Vagina (tissue), 2 donors: Measurements from ENCODE around the gene GATAD2A. TPM values are rescaled to one million over a fixed set of nuclear protein-coding genes. Genes with fewer than 3 reads are reported as not detected.

Source experiments
- DNase-seq, 2 donors: peaks; one replicate each; pipeline ENCODE4 v3.0.0-alpha.2; 2017; ENCODE audit errors: extremely low spot score in 2 of 2
- H3K27ac ChIP-seq: fragments of 200-600 bp; sonication (generic); one replicate; pipeline ENCODE4 v1.5.1; 2019
- H3K27me3 ChIP-seq: fragments of 200-600 bp; sonication (generic); one replicate; pipeline ENCODE4 v1.5.1; 2019
- H3K36me3 ChIP-seq, 2 donors: fragments of 200-600 bp; sonication (generic); one replicate each; pipeline ENCODE4 v1.5.1; 2017 to 2019
- H3K4me1 ChIP-seq: fragments of 200-600 bp; sonication (generic); one replicate; pipeline ENCODE4 v1.5.1; 2019
- H3K4me3 ChIP-seq, 2 donors: fragments of 200-600 bp; sonication (generic); 1 replicate in 1 of 2; 2 replicates in 1 of 2; pipeline ENCODE4 v1.5.1; 2016 to 2019
- H3K9me3 ChIP-seq: fragments of 200-600 bp; sonication (generic); one replicate; pipeline ENCODE4 v1.5.1; 2019
- POLR2A ChIP-seq, 2 donors: fragments of 450-650 bp; IDR thresholded peaks; one replicate each; pipeline ENCODE4 v1.6.1; 2017; ENCODE audit warnings: antibody characterized with exemption in 2 of 2, mild to moderate bottlenecking in 2 of 2, moderate library complexity in 2 of 2
- POLR2AphosphoS5 ChIP-seq, 2 donors: sonication (generic); formaldehyde crosslinking; IDR thresholded peaks; one replicate each; pipeline ENCODE4 v1.9.0; 2017; ENCODE audit warnings: antibody characterized with exemption in 2 of 2, mild to moderate bottlenecking in 2 of 2, low read depth in 1 of 2; ENCODE audit not compliant: insufficient read depth in 1 of 2
- intact Hi-C: fragments of 100-400 bp; cut with DNase I; formaldehyde crosslinking; loops from one replicate; pipeline ENCODE4 v1.15.1; 2023
- total RNA-seq: library from RNA; depleted of rRNA; stranded (reverse); fragments of >200 nt; gene quantifications from one replicate; pipeline ENCODE4 v1.2.3, GENCODE V29; 2016
- TF ChIP-seq, protein P1 (sequence below), 3 experiments: fragments of 450-650 bp in 2 of 3; fragments of 200-600 bp in 1 of 3; sonication (generic) in 1 of 3; IDR thresholded peaks; one replicate each; pipeline ENCODE4 v1.5.1; 2017 to 2019; ENCODE audit warnings: antibody characterized with exemption in 3 of 3, mild to moderate bottlenecking in 2 of 3, moderate library complexity in 2 of 3

The GATAD2A gene
- total RNA-seq, 1 donor from 2014 or later, result 49.6 TPM

DNA sequence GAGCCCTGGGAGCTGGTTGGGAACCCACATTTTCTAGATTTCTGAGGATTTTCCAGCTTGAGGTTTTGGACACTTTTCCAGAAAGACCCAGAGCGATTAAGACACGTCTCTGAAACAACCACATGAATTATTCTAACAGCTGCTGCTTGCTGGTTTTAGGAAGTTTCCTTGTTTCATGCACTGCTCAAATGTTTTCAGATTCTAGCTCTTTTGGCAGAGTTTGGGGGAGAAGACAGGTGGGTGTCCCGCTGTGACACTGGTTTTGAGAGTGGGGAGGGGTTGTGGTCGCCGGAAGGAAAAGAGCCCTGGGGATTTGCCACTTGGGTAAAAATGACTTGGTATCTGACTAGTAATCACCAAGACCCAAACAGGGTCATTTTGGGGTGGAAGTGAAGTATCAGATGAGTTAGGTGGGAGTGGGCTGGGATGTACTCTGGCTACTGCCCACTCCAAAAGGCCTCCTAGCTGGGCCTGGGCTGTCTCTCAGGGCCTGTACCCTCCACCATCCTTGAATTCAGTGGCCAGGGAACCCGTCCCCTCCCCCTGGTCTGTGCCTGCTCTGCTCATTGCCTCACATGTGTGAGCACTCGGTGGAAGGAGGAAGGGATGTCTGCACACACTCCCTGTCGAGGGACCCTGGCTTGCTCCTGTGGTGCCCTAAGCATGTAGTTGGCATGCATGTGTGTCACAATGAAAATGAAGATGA, 13.2 kb downstream of the GATAD2A start:
- no peak for DNase-seq
- Histone ChIP-seq H3K27ac (no peak overlapping the region), H3K27me3 (no peaks in the 10 kb centered on the region), H3K4me1 (peaks cover 60% of the 10 kb centered on the region), H3K4me3 (no peak overlapping the region), H3K9me3 (no peaks in the 10 kb centered on the region), H3K36me3 (no peaks in the 10 kb centered on the region)
- TF ChIP-seq POLR2A (IDR thresholded peaks at IDR 0.05) (no peak), POLR2AphosphoS5 (IDR thresholded peaks at IDR 0.05; ENCODE audit: insufficient read depth in 1 of 2, low read depth in 1 of 2) (no peak)
- intact Hi-C loops, result no loop called here

DNA sequence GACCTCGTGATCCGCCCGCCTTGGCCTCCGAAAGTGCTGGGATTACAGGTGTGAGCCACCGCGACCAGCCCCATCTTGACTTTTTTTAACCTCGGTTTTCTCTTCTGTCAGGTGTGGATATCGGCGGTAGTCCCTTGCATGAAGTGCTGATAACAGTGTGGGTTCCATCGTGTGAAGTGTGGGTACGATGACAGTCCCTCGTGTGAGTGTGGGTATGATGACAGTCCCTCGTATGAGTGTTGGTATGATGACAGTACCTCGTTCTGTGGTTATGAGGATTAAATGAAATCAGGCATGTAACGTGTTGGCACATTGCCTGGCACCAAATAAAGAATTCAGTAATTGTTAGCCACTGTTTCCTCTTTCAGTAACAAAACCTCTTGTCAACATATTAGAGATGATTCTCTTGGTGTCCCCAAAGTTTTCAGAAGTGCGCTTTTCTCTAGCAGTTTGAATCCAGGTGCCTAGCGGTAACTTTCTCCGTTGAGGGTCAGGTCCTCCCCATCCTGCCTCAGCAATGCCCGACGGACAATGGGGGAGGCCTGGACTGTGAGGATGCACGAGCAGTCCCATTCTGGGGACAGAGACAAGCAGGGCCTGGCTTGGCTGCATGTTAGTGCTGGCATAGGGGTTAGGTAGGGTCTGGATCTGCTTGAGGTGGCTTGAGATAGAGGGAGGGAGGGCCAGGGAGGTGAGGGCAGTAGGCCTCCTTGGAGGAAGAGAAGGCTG, 15.3 kb downstream of the GATAD2A start:
- Histone ChIP-seq H3K36me3 (no peaks in the 10 kb centered on the region), H3K4me3 (no peak overlapping the region), H3K4me1 (peaks cover 67% of the 10 kb centered on the region), H3K9me3 (no peaks in the 10 kb centered on the region), H3K27ac (no peak overlapping the region), H3K27me3 (no peaks in the 10 kb centered on the region)
- DNase-seq, result no peak
- intact Hi-C loops, result no loop called here
- TF ChIP-seq POLR2AphosphoS5 (IDR thresholded peaks at IDR 0.05; ENCODE audit: insufficient read depth in 1 of 2, low read depth in 1 of 2) (no peak), POLR2A (IDR thresholded peaks at IDR 0.05) (no peak)
- TF ChIP-seq, protein P1, sequence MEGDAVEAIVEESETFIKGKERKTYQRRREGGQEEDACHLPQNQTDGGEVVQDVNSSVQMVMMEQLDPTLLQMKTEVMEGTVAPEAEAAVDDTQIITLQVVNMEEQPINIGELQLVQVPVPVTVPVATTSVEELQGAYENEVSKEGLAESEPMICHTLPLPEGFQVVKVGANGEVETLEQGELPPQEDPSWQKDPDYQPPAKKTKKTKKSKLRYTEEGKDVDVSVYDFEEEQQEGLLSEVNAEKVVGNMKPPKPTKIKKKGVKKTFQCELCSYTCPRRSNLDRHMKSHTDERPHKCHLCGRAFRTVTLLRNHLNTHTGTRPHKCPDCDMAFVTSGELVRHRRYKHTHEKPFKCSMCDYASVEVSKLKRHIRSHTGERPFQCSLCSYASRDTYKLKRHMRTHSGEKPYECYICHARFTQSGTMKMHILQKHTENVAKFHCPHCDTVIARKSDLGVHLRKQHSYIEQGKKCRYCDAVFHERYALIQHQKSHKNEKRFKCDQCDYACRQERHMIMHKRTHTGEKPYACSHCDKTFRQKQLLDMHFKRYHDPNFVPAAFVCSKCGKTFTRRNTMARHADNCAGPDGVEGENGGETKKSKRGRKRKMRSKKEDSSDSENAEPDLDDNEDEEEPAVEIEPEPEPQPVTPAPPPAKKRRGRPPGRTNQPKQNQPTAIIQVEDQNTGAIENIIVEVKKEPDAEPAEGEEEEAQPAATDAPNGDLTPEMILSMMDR (IDR thresholded peaks at IDR 0.05), result no peak

GRCh38 chr19:19421299-19421696, 15.8 kb downstream of the GATAD2A start:
- no peak for TF ChIP-seq POLR2A (IDR thresholded peaks at IDR 0.05)
- TF ChIP-seq, protein P1 (IDR thresholded peaks at IDR 0.05), result no peak
- TF ChIP-seq POLR2AphosphoS5 (IDR thresholded peaks at IDR 0.05; ENCODE audit: insufficient read depth in 1 of 2, low read depth in 1 of 2), result no peak
- intact Hi-C loops, result no loop called here
- DNase-seq, result no peak

GRCh38 chr19:19422156-19422555, 16.7 kb downstream of the GATAD2A start:
- Histone ChIP-seq H3K27ac (no peak overlapping the region), H3K4me1 (peaks cover 63% of the 10 kb centered on the region), H3K4me3 (no peak overlapping the region), H3K9me3 (no peaks in the 10 kb centered on the region), H3K36me3 (no peaks in the 10 kb centered on the region), H3K27me3 (no peaks in the 10 kb centered on the region)
- no peak for TF ChIP-seq POLR2A (IDR thresholded peaks at IDR 0.05)
- no peak for TF ChIP-seq POLR2AphosphoS5 (IDR thresholded peaks at IDR 0.05; ENCODE audit: insufficient read depth in 1 of 2, low read depth in 1 of 2)
- TF ChIP-seq, protein P1 (IDR thresholded peaks at IDR 0.05), result no peak
- intact Hi-C loops, result no loop called here
- DNase-seq, result no peak

More at GRCh38 chr19:19421299-19421696, 15.8 kb downstream of the GATAD2A start:
- Histone ChIP-seq H3K4me1 (peaks cover 67% of the 10 kb centered on the region), H3K27me3 (no peaks in the 10 kb centered on the region), H3K36me3 (no peaks in the 10 kb centered on the region), H3K9me3 (no peaks in the 10 kb centered on the region), H3K27ac (no peak overlapping the region), H3K4me3 (no peak overlapping the region)

DNA sequence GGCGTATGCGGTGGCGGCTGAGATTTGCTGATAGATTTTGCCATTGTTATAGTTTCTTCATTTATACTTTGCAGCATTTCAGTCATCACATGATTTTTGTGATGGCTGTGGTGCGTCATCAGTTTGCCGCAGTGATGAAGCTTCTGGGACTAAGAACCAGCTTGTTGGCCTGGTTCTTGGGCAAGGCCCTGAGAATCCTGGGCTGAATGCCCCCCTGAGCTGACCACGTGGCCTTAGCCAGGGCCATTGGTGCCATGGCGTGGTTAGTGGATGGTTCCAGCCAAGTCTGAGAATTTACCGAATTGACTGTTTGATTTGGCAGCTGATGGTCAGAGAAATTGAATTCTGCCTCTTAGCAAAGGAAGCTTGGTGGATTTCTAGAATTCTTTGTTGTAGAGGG, 17.8 kb downstream of the GATAD2A start:
- no peak overlapping the region for H3K27ac ChIP-seq
- no peaks in the 10 kb centered on the region for H3K36me3 ChIP-seq
- TF ChIP-seq POLR2AphosphoS5 (IDR thresholded peaks at IDR 0.05; ENCODE audit: insufficient read depth in 1 of 2, low read depth in 1 of 2), result no peak
- TF ChIP-seq, protein P1 (IDR thresholded peaks at IDR 0.05), result no peak
- no peak for TF ChIP-seq POLR2A (IDR thresholded peaks at IDR 0.05)
- DNase-seq, result no peak
- peaks cover 61% of the 10 kb centered on the region for H3K4me1 ChIP-seq
- no peaks in the 10 kb centered on the region for H3K27me3 ChIP-seq
- intact Hi-C loops, result no loop called here
- no peak overlapping the region for H3K4me3 ChIP-seq
- no peaks in the 10 kb centered on the region for H3K9me3 ChIP-seq
